HG03442 (cell line): ENCODE measurements around the gene SULT1C2.
"Not testable (repeated sequence)": the region's sequence is repeated elsewhere in the genome, so short reads cannot be mapped to it uniquely, and the experiment has no call there.

Experiments
- ATAC-seq: cut with Tn5 transposase; IDR thresholded peaks from one replicate; pipeline ENCODE4 v1.9.1; 2021; ENCODE audit warnings: mild to moderate bottlenecking, moderate library complexity; ENCODE audit not compliant: unreplicated experiment

Gene SULT1C2

GRCh38 chr2:108288534-108289106 is at the start of gene SULT1C2:
TSS of gene SULT1C2 (plus strand) at chr2:108288895. CDS start at chr2:108293668, 4,773 bp downstream.
- ATAC-seq = no peak

- ATAC-seq = no peak
Observed at GRCh38 chr2:108239786-108240185, 48.9 kb upstream of the SULT1C2 start, which contains the start of gene SULT1C3. TSS of gene SULT1C3 (plus strand) at chr2:108239968. CDS start at chr2:108247195, 7,227 bp downstream.

DNA sequence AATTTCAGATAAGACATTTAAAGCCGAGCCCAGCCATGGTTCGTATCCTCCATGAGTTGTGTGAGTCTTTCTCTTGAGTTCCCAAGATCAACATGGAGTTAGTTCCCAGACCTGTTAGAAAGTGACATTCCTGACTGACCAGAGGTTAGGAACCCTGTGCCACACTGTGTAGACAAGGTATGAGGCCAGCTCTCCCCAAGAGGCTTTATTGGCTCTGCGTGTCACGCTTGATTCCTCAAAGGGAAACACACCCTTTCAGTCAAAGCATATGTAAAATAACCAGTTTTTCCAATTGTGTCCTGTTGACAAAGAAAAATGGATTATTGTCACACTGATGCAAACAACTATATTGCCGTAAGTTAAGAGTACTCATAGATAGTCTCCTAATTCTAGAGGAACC is 47.7 kb upstream of the SULT1C2 start:
- no peak for ATAC-seq

GRCh38 chr2:108243566-108243965 is 45.1 kb upstream of the SULT1C2 start:
- ATAC-seq = no peak

DNA sequence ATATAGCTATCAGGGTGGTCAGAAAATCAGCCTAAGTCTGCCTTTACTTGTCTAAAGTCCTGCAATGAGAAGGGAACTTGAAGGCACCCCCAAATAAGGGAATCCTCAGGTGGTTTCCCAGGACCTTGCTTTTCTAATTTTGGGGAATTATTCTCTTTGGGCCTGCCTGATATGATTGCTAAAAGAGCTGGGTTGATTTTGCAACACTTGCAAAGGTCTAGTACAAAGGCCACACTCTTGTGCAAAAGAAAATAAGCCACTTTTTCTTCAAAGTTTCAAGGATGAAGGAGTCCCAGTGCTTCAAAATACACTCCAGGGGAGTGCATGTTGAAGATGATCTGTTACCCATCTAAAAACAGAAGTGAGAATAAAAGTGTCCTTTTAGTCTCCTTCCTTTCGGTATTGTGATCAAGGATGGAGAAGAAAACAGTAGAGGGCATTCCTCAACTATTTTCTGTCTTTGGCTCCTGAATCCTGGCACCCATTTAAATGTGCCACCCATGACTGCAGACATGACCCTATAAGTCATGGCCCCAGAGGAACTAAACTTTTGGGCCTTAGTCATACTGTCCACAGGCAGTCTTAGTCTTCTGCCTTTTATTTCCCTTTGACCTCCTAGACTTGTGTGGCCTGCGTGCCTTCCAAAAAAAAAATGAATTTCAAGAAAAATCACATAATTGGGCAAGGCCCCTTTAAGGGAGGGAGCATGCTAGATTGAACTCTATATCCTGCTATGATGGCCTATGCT is 43.9 kb upstream of the SULT1C2 start:
- ATAC-seq = no peak

DNA sequence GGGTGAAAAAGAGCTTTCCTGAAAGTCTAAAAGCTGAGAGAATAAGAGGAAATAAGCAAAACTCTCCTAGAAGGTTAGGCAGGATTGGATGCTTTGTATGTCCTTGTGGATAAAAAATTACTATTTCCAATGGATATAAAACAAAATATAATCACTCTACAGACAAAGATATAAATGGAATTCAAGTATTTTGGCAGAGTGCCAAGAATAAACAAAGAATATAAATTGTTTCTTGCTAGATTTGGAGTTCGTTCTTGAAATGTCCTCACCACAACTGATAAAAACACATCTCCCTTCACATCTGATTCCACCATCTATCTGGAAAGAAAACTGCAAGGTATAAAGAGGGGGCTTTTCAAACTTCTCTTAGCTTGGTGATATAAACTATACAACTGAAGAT is 35.6 kb upstream of the SULT1C2 start:
- ATAC-seq = no peak

DNA sequence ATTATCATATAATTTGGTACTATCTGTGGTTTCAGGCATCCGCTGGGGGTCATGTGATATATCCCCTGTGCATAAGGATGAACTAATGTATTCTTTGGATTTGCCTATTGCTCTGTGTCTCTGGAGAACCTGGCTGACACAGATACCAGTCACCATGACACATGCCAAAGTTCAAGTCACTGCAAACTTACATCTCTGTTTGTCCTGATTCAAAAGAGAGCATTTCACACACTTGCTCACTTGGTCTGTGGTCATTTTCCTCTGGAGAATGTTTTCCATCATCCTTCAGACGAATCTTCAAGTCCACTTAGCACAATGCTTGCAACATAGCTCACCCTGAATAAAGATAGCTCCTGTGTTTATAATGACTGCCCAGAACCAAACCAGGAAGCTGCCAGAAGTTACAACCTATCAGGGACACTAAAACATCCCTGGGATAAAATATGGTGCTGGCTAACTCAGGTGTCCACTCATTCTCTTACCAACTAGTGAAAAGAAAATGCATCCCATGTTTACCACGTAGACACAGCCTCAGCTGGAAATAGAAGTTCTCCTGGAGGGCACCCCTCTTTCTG is 30.9 kb upstream of the SULT1C2 start:
- ATAC-seq = no peak

DNA sequence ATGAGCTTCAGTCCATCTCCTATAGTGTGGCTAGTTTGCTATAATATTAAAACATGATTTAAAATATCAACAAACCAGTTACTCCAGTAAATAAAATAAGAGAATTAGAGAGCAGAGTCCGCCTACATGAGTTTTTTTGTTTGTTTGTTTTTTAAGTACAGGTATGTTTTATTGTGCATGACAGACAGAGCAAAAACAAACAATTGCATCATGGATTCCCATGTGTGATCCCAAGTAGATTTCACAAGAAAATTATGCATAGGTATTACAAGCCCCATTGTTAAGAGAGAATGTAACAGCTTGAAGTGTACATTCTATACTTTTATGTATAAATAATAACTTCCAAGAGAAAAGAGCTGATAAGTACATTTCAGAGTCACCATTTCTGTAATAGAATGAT is 27.9 kb upstream of the SULT1C2 start:
- no peak for ATAC-seq

DNA sequence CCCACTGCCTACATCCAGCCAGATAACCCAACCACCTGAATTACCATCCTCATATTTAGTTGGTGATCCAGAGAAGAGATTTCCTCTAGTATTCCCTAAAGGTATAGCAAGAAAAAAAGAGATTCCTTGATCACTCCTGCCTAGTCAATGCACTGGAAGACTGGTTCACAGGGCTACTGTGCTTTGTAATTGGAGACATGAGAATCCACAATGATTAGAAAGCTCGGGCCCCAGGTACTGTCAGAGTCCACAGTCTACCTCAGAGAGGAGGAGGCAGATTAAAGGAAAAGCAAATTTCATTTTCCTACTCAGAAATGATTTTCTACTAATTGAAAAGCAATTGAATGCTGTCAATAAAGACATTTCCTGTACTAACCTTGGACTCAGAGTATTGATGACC is 26.7 kb upstream of the SULT1C2 start:
- no peak for ATAC-seq

DNA sequence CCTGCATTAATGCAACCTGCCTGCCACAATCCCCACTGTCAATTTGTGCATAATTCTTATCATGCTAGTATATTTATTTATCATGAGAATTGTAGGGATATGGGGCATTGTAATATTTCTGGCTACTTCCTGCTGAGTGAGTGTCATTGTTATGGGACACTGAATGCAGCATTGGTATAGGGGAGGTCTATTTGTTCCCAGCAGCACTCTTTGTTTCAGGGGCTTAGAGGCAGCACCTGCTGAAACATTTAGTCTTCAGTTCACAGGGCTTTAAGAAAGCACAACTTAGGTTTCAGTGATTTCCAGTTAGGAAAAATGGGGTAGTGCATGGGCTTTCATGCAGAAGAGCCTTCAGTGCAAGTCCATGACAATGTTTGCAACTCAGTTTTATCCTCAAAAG is 25.3 kb upstream of the SULT1C2 start:
- no peak for ATAC-seq

DNA sequence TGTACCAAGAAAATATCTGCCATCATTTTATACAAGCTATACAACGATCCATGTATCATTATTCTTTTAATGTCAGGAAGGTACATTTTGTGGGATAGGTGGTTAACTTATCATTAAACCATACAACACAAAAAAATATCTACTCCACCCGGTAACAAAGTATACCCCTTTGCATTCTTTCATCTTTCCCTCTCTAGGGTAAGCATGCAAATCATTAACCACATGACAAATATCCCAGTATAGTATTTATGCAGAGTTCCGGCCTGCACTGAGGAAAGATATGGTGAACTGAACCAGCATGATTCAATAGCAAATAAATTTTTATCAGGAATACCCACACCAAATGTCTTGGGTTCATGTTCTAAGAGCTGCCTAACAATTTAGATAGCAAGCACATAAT is 22.5 kb upstream of the SULT1C2 start:
- ATAC-seq = no peak

- no peak for ATAC-seq
Observed at GRCh38 chr2:108267101-108267500, 21.6 kb upstream of the SULT1C2 start.

- no peak for ATAC-seq
Observed at GRCh38 chr2:108268001-108268400, 20.7 kb upstream of the SULT1C2 start.

GRCh38 chr2:108270346-108270745 is 18.3 kb upstream of the SULT1C2 start:
- no peak for ATAC-seq

DNA sequence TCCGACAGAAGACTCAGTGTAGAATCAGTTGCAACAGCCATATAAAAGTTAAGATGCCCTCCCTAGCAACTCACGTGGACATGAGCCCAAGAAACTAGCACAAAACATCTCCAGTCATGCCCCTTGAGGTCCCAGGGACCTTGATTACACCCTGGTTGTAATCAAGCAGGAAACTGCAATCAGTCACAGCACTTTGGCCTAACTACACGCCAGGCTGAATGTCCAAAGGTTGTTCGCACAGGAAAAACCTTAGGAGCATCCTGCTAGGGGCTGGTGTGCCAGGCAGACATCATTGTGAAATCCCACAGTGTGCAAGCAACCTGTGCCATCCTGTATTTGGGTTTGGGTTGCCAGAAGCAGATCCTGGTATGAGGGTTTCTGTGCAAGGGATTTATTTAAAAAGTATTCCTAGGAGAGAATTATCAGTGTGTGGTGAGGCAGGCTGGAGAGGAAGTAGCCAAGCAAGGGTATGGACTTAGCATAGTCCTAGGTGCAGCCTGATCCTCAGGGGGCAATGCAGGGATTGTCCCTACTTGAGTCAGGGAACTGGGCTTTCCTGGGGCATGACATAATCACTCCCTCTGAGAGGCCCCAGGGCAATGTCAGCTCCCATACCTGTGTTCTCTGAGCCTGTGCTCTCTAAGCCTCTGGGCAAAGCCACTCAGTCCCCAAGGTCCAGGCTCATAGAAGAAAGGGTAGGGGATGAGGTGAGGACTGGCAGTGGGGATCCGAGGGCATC is 17.8 kb upstream of the SULT1C2 start:
- ATAC-seq = no peak

DNA sequence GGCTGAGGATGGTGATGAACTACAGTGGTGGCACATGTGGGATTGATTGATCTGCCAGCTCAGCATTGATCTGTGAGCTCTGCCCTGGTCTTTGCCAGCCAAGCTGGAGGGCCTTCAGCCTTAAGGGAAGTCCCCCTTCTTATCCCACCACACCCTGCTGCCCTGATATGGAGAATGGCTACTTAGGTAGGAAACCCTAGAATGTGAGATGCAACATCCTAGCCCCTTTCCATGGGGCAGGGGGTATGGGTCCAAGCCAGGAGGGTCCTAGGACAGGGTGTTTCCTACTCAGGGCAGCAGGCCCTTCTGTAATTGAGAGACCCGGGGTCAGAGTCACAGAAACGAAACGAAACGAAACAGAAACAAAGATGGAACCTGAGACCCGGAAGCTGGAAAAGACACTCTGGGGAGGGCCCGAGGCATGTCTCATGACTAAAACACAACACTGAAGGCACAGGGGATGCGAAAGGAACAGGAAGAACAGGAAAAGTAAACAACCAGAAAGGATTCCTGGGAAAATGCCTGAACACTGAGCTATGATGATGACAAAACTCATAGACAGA is 16.9 kb upstream of the SULT1C2 start:
- ATAC-seq = no peak

DNA sequence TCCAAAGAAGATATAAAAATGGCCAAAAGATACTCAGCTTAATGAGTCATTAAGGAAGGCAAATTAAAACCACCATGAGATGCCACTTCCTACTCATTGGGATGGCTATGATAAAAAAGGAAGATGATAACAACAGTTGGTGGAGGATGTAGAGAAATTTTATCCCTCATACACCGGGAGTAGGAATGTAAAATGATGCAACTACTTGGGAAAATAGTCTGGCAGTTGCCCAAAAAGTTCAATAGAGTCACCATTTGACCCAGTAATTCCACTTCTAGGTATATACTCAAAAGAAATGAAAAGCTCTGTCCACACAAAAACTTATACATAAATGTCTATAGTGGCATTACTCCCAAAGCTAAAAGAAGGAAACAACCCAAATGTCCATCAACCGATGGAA is 10.1 kb upstream of the SULT1C2 start:
- ATAC-seq = no peak

DNA sequence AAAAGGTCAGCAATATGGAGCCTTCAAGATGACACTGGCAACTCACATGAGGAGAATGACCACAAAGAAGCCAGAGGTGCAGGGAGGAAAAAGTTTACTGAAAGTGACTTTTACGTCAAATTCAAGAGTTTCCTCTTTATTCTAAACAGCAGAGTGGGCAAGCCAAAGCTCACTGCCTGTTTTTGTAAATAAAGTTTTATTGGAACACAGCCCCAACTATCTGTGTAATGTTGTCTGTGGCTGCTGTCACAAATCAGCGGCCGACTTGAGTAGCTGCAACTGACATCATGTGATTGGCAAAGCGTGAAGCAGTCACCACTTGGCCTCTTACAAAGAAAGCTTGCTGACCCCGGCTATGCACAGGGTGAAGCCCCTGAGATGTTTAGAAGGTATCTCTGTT is 9.2 kb upstream of the SULT1C2 start:
- ATAC-seq = no peak

DNA sequence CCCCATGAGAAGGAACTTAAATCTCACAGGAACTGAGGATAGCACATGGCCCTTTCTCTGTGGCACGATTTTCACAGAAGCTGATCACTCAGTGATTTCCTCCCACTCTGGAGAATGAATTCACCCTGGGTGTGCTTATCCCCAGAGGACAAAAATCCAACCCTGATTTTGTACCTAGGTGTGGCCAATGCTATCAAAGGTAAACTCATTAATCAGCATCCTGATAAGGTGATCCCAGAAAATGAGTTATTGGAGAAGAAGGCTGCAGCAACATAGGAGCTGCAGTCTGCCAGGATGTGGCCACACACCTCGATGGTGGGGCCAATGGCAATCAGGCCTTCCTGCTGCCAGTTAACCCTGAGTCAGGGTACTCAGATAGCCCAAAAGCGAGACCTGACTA is 8.2 kb upstream of the SULT1C2 start:
- ATAC-seq = no peak

GRCh38 chr2:108284566-108284965 is 4.1 kb upstream of the SULT1C2 start:
- not testable (repeated sequence) for ATAC-seq

GRCh38 chr2:108285616-108286015 is 3.1 kb upstream of the SULT1C2 start:
- ATAC-seq = no peak
